ENCODE measurements around the gene DAPK3.

GRCh38 chr19:3963458-3964255 is 7.2 kb downstream of the DAPK3 start:
- no peak for TF ChIP-seq CTCF (IDR thresholded peaks at IDR 0.05)
- TF ChIP-seq POLR2A (IDR thresholded peaks at IDR 0.05): no peak
- TF ChIP-seq EP300 (IDR thresholded peaks at IDR 0.05; ENCODE audit: low read depth): no peak

Data from transverse colon (tissue), 3 donors.